ENCODE results near the gene CCDC117. TPM values are rescaled to one million over a fixed set of nuclear protein-coding genes. Genes with fewer than 3 reads are reported as not detected.
"Not testable (repeated sequence)": the region's sequence is repeated elsewhere in the genome, so short reads cannot be mapped to it uniquely, and the experiment has no call there.

CCDC117 gene
- polyA plus RNA-seq, 3 donors: 34.2 to 42.4 (median 35.5) TPM

GRCh38 chr22:28822930-28823551 is 50.5 kb downstream of the CCDC117 start:
- peak; percentile 39 for DNase-seq

- DNase-seq: not testable (repeated sequence)
These were observed 52.0 kb downstream of the CCDC117 start for GRCh38 chr22:28824455-28824854.

GRCh38 chr22:28826430-28826829 is 53.9 kb downstream of the CCDC117 start:
- not testable (repeated sequence) for DNase-seq

GRCh38 chr22:28826921-28827320 is 54.4 kb downstream of the CCDC117 start:
- no peak for DNase-seq

- DNase-seq: peak; percentile 73
These were observed 57.1 kb downstream of the CCDC117 start for GRCh38 chr22:28829358-28830181.

- no peak for DNase-seq
These were observed 57.9 kb downstream of the CCDC117 start for GRCh38 chr22:28830441-28830840.

- DNase-seq: no peak
These were observed 58.9 kb downstream of the CCDC117 start for GRCh38 chr22:28831140-28832072.

- DNase-seq: no peak
These were observed 60.2 kb downstream of the CCDC117 start for GRCh38 chr22:28832731-28833130.

GRCh38 chr22:28833276-28833923 is 60.9 kb downstream of the CCDC117 start:
- no peak for DNase-seq

- DNase-seq: no peak
These were observed 63.2 kb downstream of the CCDC117 start for GRCh38 chr22:28835630-28836189.

GRCh38 chr22:28837640-28838039 is 65.1 kb downstream of the CCDC117 start:
- DNase-seq: no peak

Other genes with a start within 250 kb of the CCDC117 start
- gene TTC28, start 92.9 kb upstream of the CCDC117 start, polyA plus RNA-seq (ENCODE audit: insufficient read length in 3 of 3): 10 to 100 TPM; 31.4 to 47.3 (median 36.4) TPM
- 10 to 100 TPM; 14.8 to 19.5 (median 17.5) TPM for gene CHEK2, start 30.9 kb upstream of the CCDC117 start, polyA plus RNA-seq (ENCODE audit: insufficient read length in 3 of 3)
- gene HSCB, start 30.7 kb upstream of the CCDC117 start, polyA plus RNA-seq (ENCODE audit: insufficient read length in 3 of 3): 10 to 100 TPM; 18.0 to 22.5 (median 21.9) TPM
- gene XBP1, start 27.9 kb downstream of the CCDC117 start, polyA plus RNA-seq (ENCODE audit: insufficient read length in 3 of 3): 100 to 1,000 TPM; 136 to 156 (median 150) TPM
- 10 to 100 TPM; 28.2 to 32.2 (median 31.5) TPM for gene ZNRF3, start 110.9 kb downstream of the CCDC117 start, polyA plus RNA-seq (ENCODE audit: insufficient read length in 3 of 3)